Amniotic epithelial cell (primary cell): ENCODE data around the gene CTAG1A.
"Not testable (repeated sequence)": the region's sequence is repeated elsewhere in the genome, so short reads cannot be mapped to it uniquely, and the experiment has no call there.

Experiments used
- DNase-seq: peaks from one replicate; pipeline ENCODE4 v3.0.0-alpha.2; 2010; ENCODE audit warnings: low read depth

The CTAG1A gene

GRCh38 chrX:154584585-154585183, at the start of gene CTAG1A:
CTAG1A (plus strand) TSS chrX:154585133; CDS start chrX:154585207, 74 bp downstream.
- not testable (repeated sequence) for DNase-seq

GRCh38 chrX:154535892-154536291, 49.0 kb upstream of the CTAG1A start:
- no peak for DNase-seq

- DNase-seq = no peak
These were observed 45.9 kb upstream of the CTAG1A start for GRCh38 chrX:154539077-154539476.

GRCh38 chrX:154540365-154540764, 44.6 kb upstream of the CTAG1A start:
- DNase-seq = not testable (repeated sequence)

- DNase-seq = no peak
These were observed 43.9 kb upstream of the CTAG1A start for GRCh38 chrX:154540897-154541535.

GRCh38 chrX:154541589-154541895, 43.4 kb upstream of the CTAG1A start:
- DNase-seq = no peak

GRCh38 chrX:154541896-154542722, 42.8 kb upstream of the CTAG1A start:
- peak; percentile 93 for DNase-seq

GRCh38 chrX:154542723-154543424, 42.1 kb upstream of the CTAG1A start:
- no peak for DNase-seq

- no peak for DNase-seq
These were observed 39.2 kb upstream of the CTAG1A start for GRCh38 chrX:154545673-154546274.

GRCh38 chrX:154546354-154547244, 38.3 kb upstream of the CTAG1A start, which contains the start of gene G6PD:
G6PD (minus strand) TSS chrX:154546846; CDS start chrX:154546155, 691 bp downstream.
- DNase-seq = no peak

GRCh38 chrX:154547245-154548027, 37.5 kb upstream of the CTAG1A start, which contains the start of gene IKBKG:
IKBKG (plus strand) TSS chrX:154547620; CDS start chrX:154552003, 4,383 bp downstream.
- DNase-seq = peak; percentile 81

- peak; percentile 57 for DNase-seq
These were observed 37.0 kb upstream of the CTAG1A start for GRCh38 chrX:154548028-154548316.

- DNase-seq = peak; percentile 50
These were observed 35.2 kb upstream of the CTAG1A start for GRCh38 chrX:154549766-154550165.

- DNase-seq = not testable (repeated sequence)
These were observed 32.7 kb upstream of the CTAG1A start for GRCh38 chrX:154552112-154552806.

- not testable (repeated sequence) for DNase-seq
These were observed 26.8 kb upstream of the CTAG1A start for GRCh38 chrX:154558060-154558690.

- DNase-seq = not testable (repeated sequence)
These were observed 26.0 kb upstream of the CTAG1A start for GRCh38 chrX:154558896-154559295.

- not testable (repeated sequence) for DNase-seq
These were observed 24.6 kb upstream of the CTAG1A start for GRCh38 chrX:154560326-154560725.

- not testable (repeated sequence) for DNase-seq
These were observed 22.6 kb upstream of the CTAG1A start for GRCh38 chrX:154562295-154562694.

GRCh38 chrX:154570361-154570760, 14.6 kb upstream of the CTAG1A start:
- not testable (repeated sequence) for DNase-seq
